ENCODE measurements around the gene CNTNAP2. TPM values are rescaled to one million over a fixed set of nuclear protein-coding genes. Genes with fewer than 3 reads are reported as not detected.

Gene CNTNAP2
- total RNA-seq, 1 donor from 2014 or later, result 9.2 TPM

DNA sequence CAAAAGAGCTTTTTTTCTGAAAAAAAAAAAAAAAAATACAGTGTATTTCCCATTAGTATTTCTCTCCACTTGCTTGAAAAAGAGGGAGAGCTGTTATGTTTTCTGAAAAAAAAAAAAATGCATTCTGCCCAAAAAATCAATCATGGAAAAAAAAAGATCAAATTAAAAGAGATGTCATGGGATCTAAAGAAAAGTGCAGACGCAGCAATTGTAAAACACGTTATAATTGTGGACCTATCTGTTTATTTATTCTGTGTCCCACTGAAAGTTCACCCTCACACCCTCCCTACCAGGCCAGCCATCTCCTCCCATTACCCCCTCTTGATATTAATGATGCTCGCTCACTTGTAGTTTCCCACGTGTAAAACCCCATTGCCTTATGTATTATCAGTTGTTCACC is 1800.0 kb downstream of the CNTNAP2 start:
- H3K4me3 ChIP-seq (ENCODE audit: low read depth, low read length), result no peak overlapping the region
- TF ChIP-seq, protein P1, sequence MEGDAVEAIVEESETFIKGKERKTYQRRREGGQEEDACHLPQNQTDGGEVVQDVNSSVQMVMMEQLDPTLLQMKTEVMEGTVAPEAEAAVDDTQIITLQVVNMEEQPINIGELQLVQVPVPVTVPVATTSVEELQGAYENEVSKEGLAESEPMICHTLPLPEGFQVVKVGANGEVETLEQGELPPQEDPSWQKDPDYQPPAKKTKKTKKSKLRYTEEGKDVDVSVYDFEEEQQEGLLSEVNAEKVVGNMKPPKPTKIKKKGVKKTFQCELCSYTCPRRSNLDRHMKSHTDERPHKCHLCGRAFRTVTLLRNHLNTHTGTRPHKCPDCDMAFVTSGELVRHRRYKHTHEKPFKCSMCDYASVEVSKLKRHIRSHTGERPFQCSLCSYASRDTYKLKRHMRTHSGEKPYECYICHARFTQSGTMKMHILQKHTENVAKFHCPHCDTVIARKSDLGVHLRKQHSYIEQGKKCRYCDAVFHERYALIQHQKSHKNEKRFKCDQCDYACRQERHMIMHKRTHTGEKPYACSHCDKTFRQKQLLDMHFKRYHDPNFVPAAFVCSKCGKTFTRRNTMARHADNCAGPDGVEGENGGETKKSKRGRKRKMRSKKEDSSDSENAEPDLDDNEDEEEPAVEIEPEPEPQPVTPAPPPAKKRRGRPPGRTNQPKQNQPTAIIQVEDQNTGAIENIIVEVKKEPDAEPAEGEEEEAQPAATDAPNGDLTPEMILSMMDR (conservative IDR thresholded peaks at IDR 0.05; ENCODE audit: low read depth, low read length), result no peak
- DNase-seq (ENCODE audit: low read depth), result no peak

DNA sequence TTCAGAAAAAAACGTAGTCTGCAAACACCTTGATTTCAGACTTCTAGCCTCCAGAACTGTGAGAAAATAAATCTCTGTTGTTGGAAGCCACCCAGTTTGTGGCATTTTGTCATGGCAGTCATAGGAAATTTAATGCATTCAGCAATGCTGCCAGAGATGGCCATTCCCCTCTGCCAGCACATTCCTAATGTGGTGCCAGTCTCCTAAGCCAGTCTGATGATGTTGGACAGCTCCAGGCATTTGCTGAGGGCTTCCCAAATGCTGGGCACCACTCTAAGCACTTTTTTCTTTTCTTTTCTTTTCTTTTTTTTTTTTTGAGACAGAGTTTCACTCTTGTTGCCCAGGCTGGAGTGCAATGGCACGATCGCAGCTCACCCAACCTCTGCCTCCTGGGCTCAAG is 1807.2 kb downstream of the CNTNAP2 start:
- no peak overlapping the region for H3K4me3 ChIP-seq (ENCODE audit: low read depth, low read length)
- TF ChIP-seq, protein P1 (conservative IDR thresholded peaks at IDR 0.05; ENCODE audit: low read depth, low read length), result no peak
- DNase-seq (ENCODE audit: low read depth), result no peak

DNA sequence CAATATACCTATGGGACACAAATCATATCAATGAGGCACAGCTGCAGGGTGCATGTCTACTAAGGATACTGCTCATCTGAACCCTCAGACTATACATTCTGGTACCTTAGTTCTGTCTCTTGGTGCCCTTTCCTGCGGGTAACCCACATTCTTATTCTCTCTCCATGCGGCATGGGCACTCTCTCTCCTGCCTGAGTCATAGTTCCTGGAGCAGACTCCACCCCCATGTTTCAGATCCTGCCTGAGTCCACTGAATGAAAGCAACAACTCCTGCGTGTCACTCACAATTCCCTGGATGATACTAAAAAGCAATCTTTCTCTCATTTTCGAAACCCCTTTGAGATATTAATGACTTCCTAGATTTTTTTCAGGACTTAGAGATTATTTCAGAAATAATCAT is 1820.8 kb downstream of the CNTNAP2 start:
- TF ChIP-seq, protein P1 (conservative IDR thresholded peaks at IDR 0.05; ENCODE audit: low read depth, low read length), result no peak
- no peak overlapping the region for H3K4me3 ChIP-seq (ENCODE audit: low read depth, low read length)
- DNase-seq (ENCODE audit: low read depth), result no peak

DNA sequence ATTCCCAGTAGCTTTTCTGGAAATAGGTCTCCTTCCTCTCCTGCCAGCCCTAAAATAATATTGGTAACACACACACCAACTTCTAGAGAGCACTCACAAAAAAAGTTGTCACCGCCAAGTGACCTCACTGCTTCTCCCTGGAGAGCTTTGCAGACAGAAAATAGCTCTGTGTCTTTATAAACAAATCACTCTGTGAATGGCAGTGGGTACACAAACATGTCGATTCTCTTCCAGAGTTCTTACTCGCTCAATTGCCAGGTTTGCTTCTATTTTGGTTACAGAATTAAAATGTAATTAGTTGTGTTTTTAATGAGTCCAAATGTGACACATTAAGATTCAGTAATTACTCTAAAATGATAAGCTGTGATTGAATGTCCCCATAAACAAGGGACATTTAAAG is 1824.8 kb downstream of the CNTNAP2 start:
- H3K4me3 ChIP-seq (ENCODE audit: low read depth, low read length), result no peak overlapping the region
- DNase-seq (ENCODE audit: low read depth), result no peak
- TF ChIP-seq, protein P1 (conservative IDR thresholded peaks at IDR 0.05; ENCODE audit: low read depth, low read length), result no peak

DNA sequence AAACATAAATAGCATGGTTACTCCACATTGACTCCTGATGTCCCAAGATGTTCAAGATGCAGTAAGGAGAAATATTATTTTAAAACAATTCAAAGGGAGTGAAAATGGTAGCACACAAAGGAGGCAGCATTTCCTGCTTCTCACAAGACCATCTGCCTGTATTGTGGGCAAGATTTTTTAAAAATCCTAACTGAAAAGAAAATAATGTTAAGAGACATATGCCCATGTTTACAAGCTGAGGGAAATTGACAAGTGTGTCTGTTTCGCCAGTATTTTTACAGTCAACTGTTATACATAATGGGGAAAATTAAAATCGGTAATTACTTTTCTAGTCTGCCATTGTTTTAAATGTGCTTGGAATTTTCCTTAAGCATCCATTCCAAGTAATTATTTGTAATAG is 1827.7 kb downstream of the CNTNAP2 start:
- TF ChIP-seq, protein P1 (conservative IDR thresholded peaks at IDR 0.05; ENCODE audit: low read depth, low read length), result no peak
- DNase-seq (ENCODE audit: low read depth), result no peak
- H3K4me3 ChIP-seq (ENCODE audit: low read depth, low read length), result no peak overlapping the region

DNA sequence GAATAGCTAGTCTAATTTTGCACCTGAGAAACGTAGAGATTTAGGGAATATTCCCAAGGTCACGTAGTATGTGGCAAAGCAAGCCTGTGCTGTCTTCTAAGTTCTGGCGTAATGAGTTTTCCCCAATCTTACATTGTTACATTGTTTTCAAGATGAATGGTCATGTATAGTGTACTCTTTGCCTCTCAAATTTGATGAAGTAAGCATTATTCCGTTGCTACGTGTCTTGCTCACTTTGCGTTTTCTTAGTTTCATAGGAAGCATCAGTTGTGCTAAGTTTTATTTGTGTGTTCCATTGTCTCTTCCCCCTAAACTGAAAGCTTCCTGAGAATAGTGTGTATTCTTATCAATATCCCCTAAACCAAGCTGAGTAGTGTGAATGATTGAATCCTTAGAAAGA is 1836.3 kb downstream of the CNTNAP2 start:
- H3K4me3 ChIP-seq (ENCODE audit: low read depth, low read length), result no peak overlapping the region
- TF ChIP-seq, protein P1 (conservative IDR thresholded peaks at IDR 0.05; ENCODE audit: low read depth, low read length), result no peak
- DNase-seq (ENCODE audit: low read depth), result no peak

DNA sequence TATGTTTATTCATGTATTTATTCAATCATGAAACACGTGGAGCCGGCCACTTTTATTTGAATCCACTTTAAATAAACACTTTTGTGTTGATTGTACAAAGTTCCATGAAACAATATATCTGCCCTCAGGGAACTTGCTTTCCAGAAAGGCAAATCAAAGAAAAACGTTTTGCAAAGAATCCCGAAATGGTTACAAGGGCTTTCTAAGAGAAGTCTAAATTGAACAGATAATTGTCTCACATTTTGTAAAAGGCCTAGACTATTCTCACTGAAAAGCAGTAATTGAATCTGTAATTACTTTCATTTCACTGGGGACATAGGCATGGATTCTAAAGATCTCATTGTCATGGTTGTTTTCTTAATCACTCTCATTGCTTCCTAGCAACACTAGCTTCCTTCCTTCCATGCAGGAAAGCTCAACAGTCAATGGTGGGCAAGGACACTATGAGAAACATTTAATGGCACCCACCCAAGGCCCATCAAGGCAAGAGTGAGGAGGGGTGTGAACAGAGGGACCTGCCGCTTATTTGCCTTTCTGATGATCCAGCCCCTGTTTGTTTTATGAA is 1851.5 kb downstream of the CNTNAP2 start:
- TF ChIP-seq, protein P1 (conservative IDR thresholded peaks at IDR 0.05; ENCODE audit: low read depth, low read length), result no peak
- no peak for DNase-seq (ENCODE audit: low read depth)
- no peak overlapping the region for H3K4me3 ChIP-seq (ENCODE audit: low read depth, low read length)
